HG03520 (cell line): Measurements from ENCODE around the gene CHGA.

Experiments used
- ATAC-seq: cut with Tn5 transposase; IDR thresholded peaks from one replicate; pipeline ENCODE4 v1.9.1; 2021; ENCODE audit warnings: mild to moderate bottlenecking, moderate library complexity; ENCODE audit not compliant: unreplicated experiment

The CHGA gene

DNA sequence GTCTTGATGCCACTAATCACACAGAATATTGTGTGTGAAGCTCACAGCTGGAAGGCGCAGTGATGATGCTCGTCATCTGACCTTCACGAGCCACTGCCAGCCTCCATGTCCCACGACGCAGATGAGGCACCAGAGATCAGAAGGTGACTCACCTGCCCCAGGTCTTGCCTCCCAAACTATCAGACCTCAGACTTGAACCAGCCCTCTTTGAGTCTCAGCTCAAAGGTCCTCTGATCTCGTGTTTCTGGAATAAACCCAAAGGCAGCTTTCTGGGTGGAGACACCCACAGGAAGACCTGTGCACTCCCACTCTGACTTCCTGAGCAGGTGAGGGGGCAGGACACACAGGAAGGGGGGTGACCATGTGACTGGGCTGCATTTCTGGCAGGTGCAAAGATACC lies 19.6 kb upstream of the CHGA start:
- no peak for ATAC-seq

DNA sequence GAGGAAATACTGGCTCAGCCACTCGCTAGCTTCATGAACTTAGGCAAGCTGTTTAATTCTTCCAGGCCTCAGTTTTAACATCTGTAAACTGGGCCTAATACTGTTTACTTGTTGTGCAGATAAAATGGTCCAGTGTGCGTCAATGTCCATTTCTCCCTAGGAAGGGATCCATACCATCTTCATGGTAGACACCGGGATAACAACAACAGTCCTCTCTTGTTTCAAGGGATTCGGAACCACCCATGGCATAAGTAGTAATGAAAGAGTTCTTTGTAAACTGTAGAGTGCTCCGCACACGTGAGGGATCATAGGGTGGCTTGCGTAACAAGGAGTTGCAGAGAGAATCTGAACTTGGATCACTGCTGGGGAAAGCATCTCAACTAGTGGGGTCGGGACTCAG lies 17.3 kb upstream of the CHGA start:
- no peak for ATAC-seq

DNA sequence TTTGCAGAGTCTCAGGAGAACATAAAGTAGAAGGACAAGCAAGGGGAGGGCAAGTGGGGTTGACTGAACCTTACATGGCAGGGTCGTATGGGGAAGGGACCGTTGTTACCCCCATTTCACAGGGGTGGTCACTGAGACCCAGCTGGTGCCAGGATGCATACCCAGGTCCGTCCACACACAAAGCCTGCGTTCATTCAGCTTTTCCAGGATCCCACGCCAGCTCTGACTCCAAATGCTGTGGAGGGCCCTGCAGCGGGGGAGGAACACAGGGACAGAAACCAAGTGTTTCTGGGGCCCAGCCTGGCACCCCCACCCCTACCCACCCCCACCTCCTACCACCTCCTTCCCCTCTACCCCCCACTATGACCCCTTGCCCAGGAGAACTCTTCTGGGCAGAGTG lies 16.5 kb upstream of the CHGA start:
- no peak for ATAC-seq

DNA sequence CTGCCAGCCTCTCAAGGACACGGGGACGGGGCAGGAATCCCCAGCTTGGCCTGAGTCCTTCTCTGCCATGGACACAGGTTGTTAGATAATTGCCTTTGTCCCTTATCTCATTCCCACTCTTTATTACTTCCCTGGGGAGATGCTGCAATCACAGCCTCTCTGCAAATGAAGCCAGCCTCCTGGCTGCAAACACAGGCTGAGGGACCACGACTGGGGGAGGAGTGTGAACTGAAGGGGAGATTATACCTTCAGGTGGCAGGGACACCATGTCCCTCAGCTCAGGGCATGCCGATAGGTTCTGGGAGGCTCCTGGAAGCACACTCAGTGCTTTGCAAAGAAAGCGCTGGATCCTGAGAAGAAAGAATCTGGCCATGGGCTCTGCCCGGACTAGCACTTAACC lies 16.1 kb upstream of the CHGA start:
- no peak for ATAC-seq

- ATAC-seq: no peak
These were observed 15.5 kb upstream of the CHGA start for GRCh38 chr14:92907316-92907911.

GRCh38 chr14:92914087-92914656 lies 8.8 kb upstream of the CHGA start:
- ATAC-seq: no peak

- ATAC-seq: no peak
These were observed 6.7 kb upstream of the CHGA start for GRCh38 chr14:92916201-92916600.

- ATAC-seq: no peak
These were observed 5.7 kb upstream of the CHGA start for GRCh38 chr14:92917041-92917940.

- ATAC-seq: no peak
These were observed 5.0 kb upstream of the CHGA start for GRCh38 chr14:92917956-92918355.

DNA sequence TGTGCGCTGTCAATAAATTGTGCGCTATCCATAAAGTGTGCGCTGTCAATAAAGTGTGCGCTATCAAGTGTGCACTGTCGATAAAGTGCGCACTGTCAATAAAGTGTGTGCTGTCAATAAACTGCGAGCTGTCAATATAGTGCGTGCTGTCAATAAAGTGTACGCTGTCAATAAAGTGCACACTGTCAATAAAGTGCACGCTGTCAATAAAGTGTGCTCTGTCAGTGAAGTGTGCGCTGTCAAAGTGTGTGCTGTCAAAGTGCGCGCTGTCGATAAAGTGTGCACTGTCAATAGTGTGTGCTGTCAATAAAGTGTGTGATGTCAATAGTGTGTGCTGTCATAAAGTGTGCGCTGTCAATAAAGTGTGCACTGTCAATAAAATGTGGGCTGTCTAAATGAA lies 2.9 kb upstream of the CHGA start:
- no peak for ATAC-seq

- ATAC-seq: no peak
These were observed 705 bp upstream of the CHGA start for GRCh38 chr14:92922155-92922735.

GRCh38 chr14:92923744-92924103 lies 774 bp downstream of the CHGA start:
- ATAC-seq: no peak

GRCh38 chr14:92924247-92924646 lies 1.3 kb downstream of the CHGA start:
- no peak for ATAC-seq

DNA sequence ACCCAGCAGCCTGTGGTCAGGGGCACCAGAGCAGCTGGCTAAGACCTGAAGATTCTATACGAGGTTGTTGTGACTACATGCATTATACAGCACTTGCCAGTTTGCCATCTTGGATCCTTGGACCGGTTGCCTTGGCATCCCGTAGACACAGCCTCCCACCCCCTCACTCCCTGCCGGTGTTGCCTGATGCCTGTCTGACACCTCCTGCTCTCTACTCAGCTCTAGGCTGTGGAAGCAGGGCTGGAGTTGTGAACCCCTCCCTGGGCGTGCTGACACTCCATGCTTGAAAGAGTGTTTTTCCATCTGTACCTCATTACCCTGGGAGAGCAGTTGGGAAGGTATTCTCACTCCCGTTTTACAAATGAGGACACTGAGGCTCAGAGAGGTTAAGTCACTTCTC lies 2.5 kb downstream of the CHGA start:
- ATAC-seq: no peak

- ATAC-seq: no peak
These were observed 3.4 kb downstream of the CHGA start for GRCh38 chr14:92926180-92926845.

- no peak for ATAC-seq
These were observed 4.0 kb downstream of the CHGA start for GRCh38 chr14:92926931-92927330.

GRCh38 chr14:92927349-92928257 lies 4.7 kb downstream of the CHGA start:
- ATAC-seq: no peak

DNA sequence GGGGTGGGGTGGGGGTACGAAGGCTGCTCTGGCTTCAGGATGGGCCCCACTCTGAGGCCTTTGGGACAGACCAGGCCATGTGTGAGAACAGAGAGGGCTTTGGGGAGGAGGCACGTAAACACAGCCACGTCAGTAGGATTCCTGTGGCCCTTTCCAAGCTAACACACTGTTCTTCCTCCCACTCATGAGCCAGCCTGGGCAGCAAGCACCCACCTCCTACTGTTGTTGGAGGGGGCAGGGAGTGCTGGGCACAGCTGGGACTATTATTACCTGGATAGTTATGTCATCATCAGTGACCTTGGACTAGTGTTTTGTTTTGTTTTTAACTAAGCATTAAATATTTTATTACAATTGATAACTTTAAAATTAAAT lies 5.3 kb downstream of the CHGA start:
- ATAC-seq: no peak

GRCh38 chr14:92928961-92929688 lies 6.2 kb downstream of the CHGA start:
- no peak for ATAC-seq
